Naive B cell (primary cell): ENCODE data around the gene BRICD5. TPM values are rescaled to one million over a fixed set of nuclear protein-coding genes. Genes with fewer than 3 reads are reported as not detected.

Source experiments
- ATAC-seq, 2 donors: fragments of 150-1000 bp; cut with Tn5 transposase; 2 replicates each; pipeline ENCODE4 v1.10.0; 2021; ENCODE audit warnings: low read depth in 2 of 2, mild to moderate bottlenecking in 2 of 2, moderate library complexity in 2 of 2
- DNase-seq: peaks from one replicate; pipeline ENCODE4 v3.0.0; 2022
- H3K27ac Mint-ChIP-seq, 6 donors: one replicate each; pipeline ENCODE4 v1.8.0; 2020 to 2022; ENCODE audit warnings: mild to moderate bottlenecking in 6 of 6, mixed read lengths in 6 of 6, moderate library complexity in 5 of 6, inconsistent platforms in 2 of 6
- H3K27me3 Mint-ChIP-seq, 3 donors: one replicate each; pipeline ENCODE4 v1.8.0; 2021 to 2022; ENCODE audit warnings: mixed read lengths in 3 of 3, mild to moderate bottlenecking in 1 of 3
- H3K36me3 Mint-ChIP-seq, 2 donors: one replicate each; pipeline ENCODE4 v1.8.0; 2020 to 2022; ENCODE audit warnings: mixed read lengths in 2 of 2, inconsistent platforms in 1 of 2, mild to moderate bottlenecking in 1 of 2
- H3K4me1 Mint-ChIP-seq, 3 donors: one replicate each; pipeline ENCODE4 v1.8.0; 2020 to 2022; ENCODE audit warnings: mixed read lengths in 3 of 3, inconsistent platforms in 1 of 3, mild to moderate bottlenecking in 1 of 3, moderate library complexity in 1 of 3
- H3K4me3 Mint-ChIP-seq, 8 donors: one replicate each; pipeline ENCODE4 v1.8.0; 2020 to 2022; ENCODE audit warnings: mild to moderate bottlenecking in 8 of 8, mixed read lengths in 8 of 8, moderate library complexity in 8 of 8, inconsistent platforms in 2 of 8
- H3K9me3 Mint-ChIP-seq, 7 donors: one replicate each; pipeline ENCODE4 v1.8.0; 2020 to 2022; ENCODE audit warnings: mixed read lengths in 7 of 7, mild to moderate bottlenecking in 5 of 7, inconsistent platforms in 2 of 7, moderate library complexity in 1 of 7
- polyA plus RNA-seq, 6 donors: library from polyadenylated mRNA; unstranded; fragments of 300-500 nt; fragmentation: Illumina TruSeq; gene quantifications; one replicate each; pipeline ENCODE4 v1.2.3, GENCODE V29; 2021; ENCODE audit warnings: low read depth in 6 of 6

BRICD5 gene
- polyA plus RNA-seq, 6 donors from 2014 or later, result 0.48 to 0.49 TPM; not detected in 4

- H3K4me1 Mint-ChIP-seq, result no peaks in the 10 kb centered on the region
- DNase-seq (no peak), ATAC-seq (no peak)
- no peak overlapping the region for H3K4me3 Mint-ChIP-seq
- H3K27ac Mint-ChIP-seq, result no peak overlapping the region
- H3K9me3 Mint-ChIP-seq, result no peaks in the 10 kb centered on the region
- peaks cover 0 to 17% (median 0%) of the 10 kb centered on the region in 3 donors for H3K27me3 Mint-ChIP-seq
- peaks cover 0 to 5% of the 10 kb centered on the region in 2 donors for H3K36me3 Mint-ChIP-seq
Measured at GRCh38 chr16:2234813-2235170, 24.1 kb upstream of the BRICD5 start.

- DNase-seq (no peak), ATAC-seq (peak in 1 of 2 donors; percentile 16)
- peaks cover 0 to 11% of the 10 kb centered on the region in 2 donors for H3K36me3 Mint-ChIP-seq
- H3K4me3 Mint-ChIP-seq, result no peak overlapping the region
- no peaks in the 10 kb centered on the region for H3K4me1 Mint-ChIP-seq
- no peaks in the 10 kb centered on the region for H3K9me3 Mint-ChIP-seq
- no peak overlapping the region for H3K27ac Mint-ChIP-seq
- peaks cover 0 to 17% (median 0%) of the 10 kb centered on the region in 3 donors for H3K27me3 Mint-ChIP-seq
Measured at GRCh38 chr16:2233872-2234812, 23.5 kb upstream of the BRICD5 start.

- peaks cover 0 to 11% of the 10 kb centered on the region in 2 donors for H3K36me3 Mint-ChIP-seq
- H3K4me1 Mint-ChIP-seq, result no peaks in the 10 kb centered on the region
- ATAC-seq, result no peak
- no peak overlapping the region for H3K4me3 Mint-ChIP-seq
- H3K9me3 Mint-ChIP-seq, result no peaks in the 10 kb centered on the region
- peaks cover 0 to 17% (median 0%) of the 10 kb centered on the region in 3 donors for H3K27me3 Mint-ChIP-seq
- H3K27ac Mint-ChIP-seq, result no peak overlapping the region
- no peak for DNase-seq
Measured at GRCh38 chr16:2233046-2233775, 22.5 kb upstream of the BRICD5 start.

GRCh38 chr16:2232094-2232990, 21.7 kb upstream of the BRICD5 start:
- H3K36me3 Mint-ChIP-seq, result peaks cover 0 to 11% of the 10 kb centered on the region in 2 donors
- H3K27me3 Mint-ChIP-seq, result peaks cover 0 to 17% (median 0%) of the 10 kb centered on the region in 3 donors
- no peak overlapping the region for H3K27ac Mint-ChIP-seq
- no peak overlapping the region for H3K4me3 Mint-ChIP-seq
- no peaks in the 10 kb centered on the region for H3K9me3 Mint-ChIP-seq
- no peak for ATAC-seq
- no peak for DNase-seq
- H3K4me1 Mint-ChIP-seq, result no peaks in the 10 kb centered on the region

- H3K4me1 Mint-ChIP-seq, result peaks cover 0 to 6% (median 4%) of the 10 kb centered on the region in 3 donors
- H3K27ac Mint-ChIP-seq, result no peak overlapping the region
- DNase-seq (no peak), ATAC-seq (no peak)
- no peaks in the 10 kb centered on the region for H3K9me3 Mint-ChIP-seq
- no peak overlapping the region for H3K4me3 Mint-ChIP-seq
- peaks cover 0 to 11% of the 10 kb centered on the region in 2 donors for H3K36me3 Mint-ChIP-seq
- H3K27me3 Mint-ChIP-seq, result peaks cover 0 to 17% (median 0%) of the 10 kb centered on the region in 3 donors
Measured at GRCh38 chr16:2231016-2231931, 20.6 kb upstream of the BRICD5 start.

GRCh38 chr16:2230376-2230775, 19.7 kb upstream of the BRICD5 start:
- Mint-ChIP-seq H3K4me1 (peaks cover 0 to 11% (median 9%) of the 10 kb centered on the region in 3 donors), H3K36me3 (peaks cover 0 to 11% of the 10 kb centered on the region in 2 donors), H3K27me3 (peaks cover 0 to 8% (median 0%) of the 10 kb centered on the region in 3 donors), H3K4me3 (peak overlapping the region in 1 of 8 donors; percentile 38), H3K9me3 (no peaks in the 10 kb centered on the region), H3K27ac (no peak overlapping the region)
- ATAC-seq (no peak), DNase-seq (no peak)

- Mint-ChIP-seq H3K36me3 (peaks cover 0 to 11% of the 10 kb centered on the region in 2 donors), H3K4me3 (peak overlapping the region in 1 of 8 donors; percentile 38), H3K27me3 (peaks cover 0 to 2% (median 0%) of the 10 kb centered on the region in 3 donors), H3K9me3 (no peaks in the 10 kb centered on the region), H3K27ac (no peak overlapping the region), H3K4me1 (peaks cover 0 to 14% (median 13%) of the 10 kb centered on the region in 3 donors)
- no peak for ATAC-seq
- DNase-seq, result no peak
Measured at GRCh38 chr16:2229632-2230250, 19.1 kb upstream of the BRICD5 start.

GRCh38 chr16:2229091-2229490, 18.4 kb upstream of the BRICD5 start:
- Mint-ChIP-seq H3K27me3 (no peaks in the 10 kb centered on the region), H3K4me3 (no peak overlapping the region), H3K4me1 (peaks cover 0 to 20% (median 20%) of the 10 kb centered on the region in 3 donors), H3K36me3 (peaks cover 0 to 11% of the 10 kb centered on the region in 2 donors), H3K9me3 (no peaks in the 10 kb centered on the region), H3K27ac (peak overlapping the region in 1 of 6 donors; percentile 36)
- DNase-seq (no peak), ATAC-seq (no peak)

- H3K4me1 Mint-ChIP-seq, result peaks cover 0 to 21% (median 21%) of the 10 kb centered on the region in 3 donors
- no peaks in the 10 kb centered on the region for H3K9me3 Mint-ChIP-seq
- H3K27ac Mint-ChIP-seq, result no peak overlapping the region
- no peaks in the 10 kb centered on the region for H3K27me3 Mint-ChIP-seq
- no peak overlapping the region for H3K4me3 Mint-ChIP-seq
- ATAC-seq (no peak), DNase-seq (no peak)
- peaks cover 0 to 11% of the 10 kb centered on the region in 2 donors for H3K36me3 Mint-ChIP-seq
Measured at GRCh38 chr16:2228161-2228824, 17.6 kb upstream of the BRICD5 start.

- DNase-seq (no peak), ATAC-seq (no peak)
- peaks cover 0 to 21% (median 21%) of the 10 kb centered on the region in 3 donors for H3K4me1 Mint-ChIP-seq
- H3K4me3 Mint-ChIP-seq, result peak overlapping the region in 2 of 8 donors; percentile 22 to 79
- H3K27ac Mint-ChIP-seq, result peak overlapping the region in 1 of 6 donors; percentile 58
- no peaks in the 10 kb centered on the region for H3K9me3 Mint-ChIP-seq
- H3K36me3 Mint-ChIP-seq, result peaks cover 0 to 11% of the 10 kb centered on the region in 2 donors
- H3K27me3 Mint-ChIP-seq, result no peaks in the 10 kb centered on the region
Measured at GRCh38 chr16:2226918-2227317, 16.3 kb upstream of the BRICD5 start.

- ATAC-seq, result no peak
- Mint-ChIP-seq H3K27me3 (no peaks in the 10 kb centered on the region), H3K27ac (peak overlapping the region in 3 of 6 donors; percentile 58 to 80 (median 68)), H3K36me3 (peaks cover 0 to 11% of the 10 kb centered on the region in 2 donors), H3K4me1 (peaks cover 0 to 21% (median 21%) of the 10 kb centered on the region in 3 donors), H3K4me3 (peak overlapping the region in 6 of 8 donors; percentile 8 to 79 (median 20)), H3K9me3 (no peaks in the 10 kb centered on the region)
- DNase-seq, result no peak
Measured at GRCh38 chr16:2226245-2226793, 15.7 kb upstream of the BRICD5 start.
